Fibroblast of gingiva (primary cell): Measurements from ENCODE around the gene SH3RF2.
A peak's percentile ranks its signal among the peaks of the same experiment; 100 is the strongest.

Experiments
- DNase-seq: peaks from one replicate; pipeline ENCODE4 v3.0.0-alpha.2; 2011; ENCODE audit warnings: low read depth

The SH3RF2 gene

DNA sequence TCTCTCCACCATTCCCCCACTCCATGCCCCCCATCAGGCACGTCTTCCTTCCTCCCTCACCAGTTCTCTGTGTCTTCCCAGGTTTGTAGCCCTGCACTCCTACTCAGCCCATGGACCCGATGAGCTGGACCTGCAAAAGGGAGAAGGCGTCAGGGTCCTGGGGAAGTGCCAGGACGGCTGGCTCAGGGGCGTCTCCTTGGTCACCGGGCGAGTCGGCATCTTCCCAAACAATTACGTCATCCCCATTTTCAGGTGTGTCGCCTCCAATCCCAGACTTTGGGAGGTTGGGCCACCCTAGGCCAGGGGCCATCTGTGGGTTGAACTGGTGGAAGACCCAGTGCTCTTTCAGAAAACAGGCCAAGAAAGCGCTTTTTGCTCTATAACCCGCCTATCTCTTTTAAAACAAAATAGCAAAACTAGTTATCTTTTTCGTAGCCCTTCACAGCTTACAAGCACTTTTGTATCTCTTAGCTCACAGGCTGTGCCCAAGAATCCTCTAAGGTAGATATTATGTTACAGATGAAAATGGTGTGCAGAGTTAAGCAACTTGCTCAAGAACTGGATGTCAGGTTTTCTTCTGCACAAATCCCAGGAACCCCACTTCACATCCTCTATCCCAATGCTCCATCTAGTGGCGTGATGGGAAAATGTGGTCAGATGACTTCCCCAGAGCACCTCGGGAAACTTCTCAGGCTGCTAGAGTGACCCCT is 112.8 kb downstream of the SH3RF2 start:
- DNase-seq: peak; percentile 70

DNA sequence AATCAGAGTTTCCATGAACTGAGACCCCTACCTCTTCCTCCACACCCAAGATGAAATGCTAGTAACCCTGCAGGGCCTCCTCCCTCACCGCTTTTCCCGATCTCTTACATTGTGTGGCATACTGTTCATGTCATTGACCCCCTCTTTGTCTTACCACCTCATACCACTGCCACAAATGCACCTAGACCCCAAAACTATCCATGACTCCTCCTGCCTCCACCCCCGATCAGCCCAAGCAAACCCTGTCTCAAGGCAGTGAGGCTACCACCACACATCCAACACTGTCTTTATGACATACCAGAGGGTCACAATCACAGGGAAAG is 113.3 kb downstream of the SH3RF2 start:
- no peak for DNase-seq

DNA sequence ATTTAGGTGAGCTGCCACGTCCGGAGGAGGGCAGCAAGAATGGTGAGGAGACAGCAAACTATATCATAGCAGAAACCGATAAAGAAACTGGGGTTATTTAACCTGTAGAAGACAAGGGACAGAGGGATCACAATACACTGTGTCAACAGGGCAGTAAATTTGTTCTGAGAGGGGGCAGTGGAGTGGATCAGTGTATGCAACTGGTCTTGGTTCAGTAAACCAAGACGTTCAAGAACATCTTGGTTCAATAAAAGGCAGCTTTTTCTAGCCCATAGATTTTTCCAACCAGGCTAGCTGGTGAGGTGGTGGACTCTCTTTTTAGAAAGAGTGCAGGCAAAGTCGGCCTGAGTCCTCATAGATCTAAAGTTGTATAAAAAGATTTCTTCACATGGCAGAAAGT is 113.7 kb downstream of the SH3RF2 start:
- no peak for DNase-seq

- no peak for DNase-seq
These were observed 115.3 kb downstream of the SH3RF2 start for GRCh38 chr5:146051678-146052077.

GRCh38 chr5:146052780-146053179 is 116.4 kb downstream of the SH3RF2 start:
- DNase-seq: no peak

GRCh38 chr5:146055432-146055831 is 119.1 kb downstream of the SH3RF2 start:
- no peak for DNase-seq

DNA sequence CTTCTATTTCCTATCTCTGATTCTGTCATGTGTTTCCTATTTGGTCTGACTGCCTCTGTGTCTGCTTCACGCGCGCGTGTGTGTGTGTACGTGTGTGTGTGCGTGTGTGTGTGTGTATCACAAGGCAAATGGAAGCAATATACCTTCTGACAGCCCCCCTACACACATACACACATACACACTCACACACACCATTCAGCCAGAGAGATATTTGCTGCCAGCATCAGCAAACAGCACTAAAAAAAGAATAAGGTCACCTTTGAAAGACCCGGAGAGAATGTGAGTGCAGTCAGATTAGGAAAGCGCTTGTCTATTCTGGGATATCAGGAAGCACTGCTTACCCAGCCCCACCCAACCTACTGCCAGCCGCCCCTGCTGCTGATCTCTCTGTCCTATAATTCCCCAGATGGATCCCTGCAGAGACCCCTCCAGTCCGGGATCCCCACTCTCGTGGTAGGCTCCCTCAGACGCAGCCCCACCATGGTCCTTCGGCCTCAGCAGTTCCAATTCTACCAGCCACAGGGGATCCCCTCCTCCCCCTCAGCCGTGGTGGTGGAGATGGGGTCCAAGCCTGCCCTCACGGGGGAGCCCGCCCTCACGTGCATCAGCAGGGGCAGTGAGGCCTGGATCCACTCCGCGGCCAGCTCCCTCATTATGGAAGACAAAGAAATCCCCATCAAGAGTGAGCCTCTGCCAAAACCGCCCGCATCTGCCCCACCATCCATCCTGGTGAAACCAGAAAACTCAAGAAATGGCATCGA is 123.3 kb downstream of the SH3RF2 start:
- peak; percentile 23 for DNase-seq

GRCh38 chr5:146060221-146060585 is 123.8 kb downstream of the SH3RF2 start:
- DNase-seq: no peak

DNA sequence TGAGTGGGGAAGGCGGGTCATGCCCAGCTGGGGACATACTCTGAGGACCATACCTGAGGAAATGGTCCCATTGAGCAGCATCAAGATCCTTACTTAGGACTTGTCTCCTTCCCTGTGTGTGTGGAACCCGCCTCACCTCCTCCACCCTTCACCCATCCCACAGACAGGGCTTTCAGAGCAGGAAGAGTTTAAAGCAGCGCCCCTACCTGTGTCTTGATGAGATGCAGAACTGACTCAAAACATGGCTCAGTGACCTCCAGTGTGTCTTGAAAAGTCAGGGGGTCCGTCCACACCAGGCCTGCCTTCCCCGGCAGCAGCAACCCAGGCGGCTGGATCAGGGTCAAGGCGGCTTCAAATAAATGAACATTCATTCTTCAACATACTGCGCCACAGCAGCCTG is 130.6 kb downstream of the SH3RF2 start:
- DNase-seq: no peak

DNA sequence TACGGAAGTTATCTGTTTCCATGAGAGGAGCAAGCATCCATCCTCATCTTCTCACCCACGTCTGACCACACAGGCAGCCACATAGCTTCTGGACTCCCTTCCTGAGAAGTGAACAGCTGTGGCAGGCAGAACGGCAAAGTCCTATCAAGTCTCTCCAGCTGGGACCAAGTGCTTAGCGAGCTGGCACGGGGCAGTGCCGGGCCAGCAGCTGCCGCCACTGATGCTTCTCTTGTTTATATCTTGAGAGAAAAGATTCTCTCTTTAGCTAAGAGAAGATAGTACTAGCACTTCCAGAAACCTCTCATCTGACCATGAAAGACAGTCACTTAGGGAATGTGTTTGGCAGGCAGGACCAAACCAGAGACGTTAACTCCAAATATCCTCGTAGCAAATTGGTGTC is 131.8 kb downstream of the SH3RF2 start:
- DNase-seq: no peak

- no peak for DNase-seq
These were observed 132.8 kb downstream of the SH3RF2 start for GRCh38 chr5:146068977-146069779.

DNA sequence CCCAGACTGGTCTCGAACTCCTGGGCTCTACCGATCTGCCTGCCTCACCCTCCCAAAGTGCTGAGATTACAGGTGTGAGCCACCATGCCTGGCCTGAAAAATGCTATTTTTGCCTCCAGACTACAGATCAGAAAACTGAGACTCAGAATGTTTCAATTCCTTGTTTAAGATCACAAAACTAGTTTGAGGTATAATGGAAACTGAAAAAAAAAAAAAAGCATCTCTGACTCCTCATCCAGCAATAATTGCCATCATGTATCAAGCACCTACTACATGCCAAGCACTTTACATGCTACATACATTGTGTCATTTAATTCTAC is 133.4 kb downstream of the SH3RF2 start:
- no peak for DNase-seq

DNA sequence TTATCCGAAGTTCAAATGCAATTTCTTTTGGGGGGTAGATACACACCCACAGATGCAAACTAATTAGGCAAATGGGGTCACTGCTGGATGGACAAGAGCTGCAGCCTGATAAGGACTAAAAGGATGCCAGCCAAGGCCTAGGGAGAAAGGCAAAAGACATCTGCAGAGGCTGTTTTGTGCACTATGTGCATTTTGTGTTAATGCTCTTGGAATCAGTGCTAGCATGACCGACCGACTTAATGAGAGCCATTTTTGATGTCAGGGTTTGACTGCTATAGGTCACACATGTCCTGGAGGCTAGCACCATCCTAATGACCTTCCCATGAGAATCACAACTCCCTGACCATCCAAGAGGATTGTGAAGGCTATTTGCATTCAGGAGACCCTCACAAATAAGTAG is 134.4 kb downstream of the SH3RF2 start:
- no peak for DNase-seq

DNA sequence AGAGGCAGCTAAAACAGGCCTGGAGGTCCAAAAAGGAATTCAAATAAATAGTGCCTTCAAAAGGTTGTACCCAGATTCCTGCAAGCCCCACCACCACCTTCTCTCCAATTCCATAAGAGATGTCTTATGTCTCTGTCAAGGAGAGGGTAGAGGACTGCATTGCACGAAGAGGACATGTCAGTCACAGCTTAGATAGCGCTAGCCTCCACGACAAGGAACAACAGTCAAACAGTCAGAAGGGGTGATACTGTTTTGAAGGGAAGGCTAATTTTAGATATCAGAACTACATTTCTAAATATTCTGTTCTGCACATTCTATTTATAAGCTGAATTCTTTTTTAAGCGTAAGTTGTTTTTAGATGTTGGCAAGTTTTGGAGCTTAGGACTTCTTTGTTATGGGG is 134.8 kb downstream of the SH3RF2 start:
- no peak for DNase-seq

GRCh38 chr5:146072595-146072994 is 136.2 kb downstream of the SH3RF2 start:
- DNase-seq: no peak

DNA sequence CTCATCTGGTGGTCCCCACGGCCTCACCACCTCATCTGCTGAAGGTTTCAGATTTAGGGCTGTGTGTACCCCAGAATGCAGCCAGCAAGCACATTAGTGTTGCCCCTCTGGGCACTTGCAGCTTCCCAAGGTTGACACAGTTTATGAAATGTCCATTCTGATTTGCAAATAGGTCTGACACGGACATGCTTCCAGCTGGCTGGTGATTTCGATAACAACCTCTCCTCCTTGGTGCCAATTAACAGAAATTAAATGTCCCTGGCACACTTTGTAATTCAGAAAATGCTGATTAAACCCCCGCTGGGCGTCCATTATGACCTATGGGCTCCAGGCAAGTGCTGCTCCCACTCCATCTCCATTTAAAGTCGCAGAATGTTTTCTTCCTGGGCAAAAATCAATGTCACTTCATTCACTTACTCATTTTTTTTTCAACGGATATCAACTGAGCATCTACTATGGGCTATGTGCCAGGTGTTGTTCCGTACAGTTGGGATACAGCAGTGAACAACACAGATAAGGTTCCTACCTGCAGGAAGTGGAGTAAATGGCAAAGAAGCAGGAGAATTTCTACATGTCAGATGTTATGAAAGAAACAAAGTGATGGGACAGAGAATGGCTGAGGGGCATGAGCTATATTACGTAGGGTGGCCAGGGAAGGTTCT is 137.0 kb downstream of the SH3RF2 start:
- no peak for DNase-seq

GRCh38 chr5:146076028-146076427 is 139.7 kb downstream of the SH3RF2 start:
- DNase-seq: no peak

DNA sequence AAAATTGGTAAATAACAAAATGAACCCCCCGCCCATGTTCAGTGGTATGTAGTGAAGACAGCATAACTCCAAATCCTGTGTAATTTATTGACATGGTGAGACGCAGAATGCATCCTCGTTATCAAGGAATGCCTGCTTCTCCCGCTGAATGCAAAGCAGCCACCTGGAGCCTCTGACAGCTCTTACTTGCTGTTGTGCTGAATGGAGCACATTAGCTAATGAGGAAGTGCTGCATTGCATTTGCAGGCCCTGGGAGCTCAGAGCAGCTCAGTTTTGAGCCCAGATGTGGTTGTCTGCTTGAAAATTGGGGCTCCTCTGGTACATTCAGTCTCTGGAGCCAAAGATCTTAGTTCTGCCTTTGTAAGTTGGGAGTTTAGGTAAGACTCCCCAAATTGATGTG is 140.1 kb downstream of the SH3RF2 start:
- DNase-seq: no peak

DNA sequence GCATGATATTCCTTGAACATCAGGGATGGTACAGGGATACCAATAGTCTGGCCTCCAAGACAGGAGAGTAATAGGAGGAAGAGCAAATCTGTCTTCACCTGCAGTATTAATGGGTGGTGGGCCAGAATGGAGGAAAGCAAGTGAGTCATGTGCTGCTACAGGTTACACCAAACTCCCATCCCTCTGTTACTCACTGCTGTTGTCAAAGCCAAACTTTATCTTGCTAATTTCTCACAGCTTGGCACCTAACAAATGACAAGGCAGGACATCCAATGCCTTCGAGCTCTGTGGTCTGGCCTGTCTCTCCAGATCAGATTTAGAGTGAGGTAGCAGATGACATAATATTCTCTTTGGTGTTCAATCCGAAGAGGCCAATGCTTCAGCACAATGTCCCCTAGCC is 142.2 kb downstream of the SH3RF2 start:
- no peak for DNase-seq

GRCh38 chr5:146079695-146080373 is 143.5 kb downstream of the SH3RF2 start:
- DNase-seq: peak; percentile 5

GRCh38 chr5:146081556-146081955 is 145.2 kb downstream of the SH3RF2 start:
- DNase-seq: no peak

GRCh38 chr5:146082798-146083197 is 146.4 kb downstream of the SH3RF2 start:
- DNase-seq: no peak
